LHCN-M2 (cell line): ENCODE measurements around the gene GRIN3B. TPM values are rescaled to one million over a fixed set of nuclear protein-coding genes. Genes with fewer than 3 reads are reported as not detected.

Experiments used
- total RNA-seq: library from RNA; depleted of rRNA; stranded (reverse); fragments of >200 nt; gene quantifications from 2 replicates; pipeline ENCODE4 v1.2.3, GENCODE V29; 2014; rRNA removed

The GRIN3B gene
- total RNA-seq, 1 experiment from 2014 or later = 0.11 TPM

Other genes starting within 250 kb of the GRIN3B start
- gene MISP, start 249.3 kb upstream of the GRIN3B start, total RNA-seq = 0.46 and 0.58 TPM in 2 replicates
- gene PTBP1, start 203.0 kb upstream of the GRIN3B start, total RNA-seq = 425 and 475 TPM in 2 replicates
- gene PLPPR3, start 178.5 kb upstream of the GRIN3B start, total RNA-seq = 0.06 TPM in 1 of 2 replicates, not detected in the other
- gene AZU1, start 172.6 kb upstream of the GRIN3B start, total RNA-seq = not detected in 2 replicates
- gene PRTN3, start 159.4 kb upstream of the GRIN3B start, total RNA-seq = not detected in 2 replicates
- 0.11 TPM in 1 of 2 replicates, not detected in the other for gene ELANE, start 148.1 kb upstream of the GRIN3B start, total RNA-seq
- 0.38 TPM in 1 of 2 replicates, not detected in the other for gene CFD, start 140.8 kb upstream of the GRIN3B start, total RNA-seq
- gene MED16, start 107.2 kb upstream of the GRIN3B start, total RNA-seq = 36.3 and 38.7 TPM in 2 replicates
- not detected in 2 replicates for gene RNU6-9, start 106.9 kb upstream of the GRIN3B start, total RNA-seq
- 40.3 and 42.7 TPM in 2 replicates for gene R3HDM4, start 87.2 kb upstream of the GRIN3B start, total RNA-seq
- gene KISS1R, start 83.1 kb upstream of the GRIN3B start, total RNA-seq = not detected in 2 replicates
- 3.1 and 3.4 TPM in 2 replicates for gene ARID3A, start 74.4 kb upstream of the GRIN3B start, total RNA-seq
- gene WDR18, start 16.1 kb upstream of the GRIN3B start, total RNA-seq = 44.2 and 53.6 TPM in 2 replicates
- 154 and 176 TPM in 2 replicates for gene TMEM259, start 20.7 kb downstream of the GRIN3B start, total RNA-seq
- not detected in 2 replicates for gene RNU6-2, start 21.1 kb downstream of the GRIN3B start, total RNA-seq
- 130 and 145 TPM in 2 replicates for gene CNN2, start 26.2 kb downstream of the GRIN3B start, total RNA-seq
- 18.1 and 21.5 TPM in 2 replicates for gene ABCA7, start 39.7 kb downstream of the GRIN3B start, total RNA-seq
- 0.13 and 0.57 TPM in 2 replicates for gene ARHGAP45, start 66.7 kb downstream of the GRIN3B start, total RNA-seq
- gene POLR2E, start 95.0 kb downstream of the GRIN3B start, total RNA-seq = 277 and 355 TPM in 2 replicates
- 347 and 363 TPM in 2 replicates for gene GPX4, start 103.6 kb downstream of the GRIN3B start, total RNA-seq
- 33.3 and 33.9 TPM in 2 replicates for gene SBNO2, start 173.8 kb downstream of the GRIN3B start, total RNA-seq
- 70.6 and 75.7 TPM in 2 replicates for gene STK11, start 205.4 kb downstream of the GRIN3B start, total RNA-seq
- 4.6 and 4.7 TPM in 2 replicates for gene CBARP, start 237.6 kb downstream of the GRIN3B start, total RNA-seq
- 51.3 and 64.1 TPM in 2 replicates for gene ATP5F1D, start 241.3 kb downstream of the GRIN3B start, total RNA-seq
- gene MIDN, start 248.2 kb downstream of the GRIN3B start, total RNA-seq = 12.6 and 15.6 TPM in 2 replicates